ENCODE results near the gene MEGF10. TPM values are rescaled to one million over a fixed set of nuclear protein-coding genes. Genes with fewer than 3 reads are reported as not detected.

MEGF10 gene
- total RNA-seq, 2 experiments from 2014 or later = not detected

GRCh38 chr5:127396490-127397155, 106.0 kb downstream of the MEGF10 start:
- BruUV-seq (replicated peaks) = no TSS peak
- intact Hi-C loops (cut with micrococcal nuclease; ENCODE audit: unreplicated experiment) = no loop called here
- H3K4me2 ChIP-seq (ENCODE audit: low read length) = no peak overlapping the region
- DNase-seq (ENCODE audit: low spot score) = no peak
- no peaks in the 10 kb centered on the region for H3K4me1 ChIP-seq (ENCODE audit: insufficient read depth, low read length, poor library complexity, severe bottlenecking)
- H4K20me1 ChIP-seq (ENCODE audit: insufficient read depth, low read length) = no peaks in the 10 kb centered on the region
- no peak overlapping the region for H3K4me3 ChIP-seq (ENCODE audit: low read depth, low read length, poor library complexity, severe bottlenecking)
- H3K27ac ChIP-seq (ENCODE audit: low read depth, low read length, poor library complexity, severe bottlenecking) = no peak overlapping the region
- H3K9me3 ChIP-seq (ENCODE audit: low read length) = no peaks in the 10 kb centered on the region
- POLR2A ChIA-PET = no interaction called here
- TF ChIP-seq EZH2phosphoT487 (IDR thresholded peaks at IDR 0.05; ENCODE audit: borderline replicate concordance, low read depth, low read length) (no peak), CTCF (conservative IDR thresholded peaks at IDR 0.05; ENCODE audit: low read length) (no peak)
- H3K79me2 ChIP-seq (ENCODE audit: insufficient read depth, low read depth, low read length) = no peaks in the 10 kb centered on the region
- no peaks in the 10 kb centered on the region for H3K36me3 ChIP-seq (ENCODE audit: insufficient read depth, low read length)
- CTCF ChIA-PET (ENCODE audit: unreplicated experiment) = no interaction called here
- no peaks in the 10 kb centered on the region for H3K9me2 ChIP-seq (ENCODE audit: insufficient read depth, low read length)
- no peak overlapping the region for H2AFZ ChIP-seq (ENCODE audit: low read length)

- no peak overlapping the region for H2AFZ ChIP-seq (ENCODE audit: low read length)
- intact Hi-C loops (cut with micrococcal nuclease; ENCODE audit: unreplicated experiment) = no loop called here
- H3K9me3 ChIP-seq (ENCODE audit: low read length) = no peaks in the 10 kb centered on the region
- TF ChIP-seq CTCF (conservative IDR thresholded peaks at IDR 0.05; ENCODE audit: low read length) (no peak), EZH2phosphoT487 (IDR thresholded peaks at IDR 0.05; ENCODE audit: borderline replicate concordance, low read depth, low read length) (no peak)
- H3K9me2 ChIP-seq (ENCODE audit: insufficient read depth, low read length) = no peaks in the 10 kb centered on the region
- H3K79me2 ChIP-seq (ENCODE audit: insufficient read depth, low read depth, low read length) = no peaks in the 10 kb centered on the region
- no TSS peak for BruUV-seq (replicated peaks)
- POLR2A ChIA-PET = no interaction called here
- H4K20me1 ChIP-seq (ENCODE audit: insufficient read depth, low read length) = no peaks in the 10 kb centered on the region
- H3K4me3 ChIP-seq (ENCODE audit: low read depth, low read length, poor library complexity, severe bottlenecking) = no peak overlapping the region
- DNase-seq (ENCODE audit: low spot score) = no peak
- no peak overlapping the region for H3K4me2 ChIP-seq (ENCODE audit: low read length)
- CTCF ChIA-PET (ENCODE audit: unreplicated experiment) = no interaction called here
- H3K4me1 ChIP-seq (ENCODE audit: insufficient read depth, low read length, poor library complexity, severe bottlenecking) = no peaks in the 10 kb centered on the region
- no peaks in the 10 kb centered on the region for H3K36me3 ChIP-seq (ENCODE audit: insufficient read depth, low read length)
- H3K27ac ChIP-seq (ENCODE audit: low read depth, low read length, poor library complexity, severe bottlenecking) = no peak overlapping the region
These were observed 107.9 kb downstream of the MEGF10 start for GRCh38 chr5:127398508-127398907.

- no peaks in the 10 kb centered on the region for H3K36me3 ChIP-seq (ENCODE audit: insufficient read depth, low read length)
- intact Hi-C loops (cut with micrococcal nuclease; ENCODE audit: unreplicated experiment) = no loop called here
- H3K4me3 ChIP-seq (ENCODE audit: low read depth, low read length, poor library complexity, severe bottlenecking) = no peak overlapping the region
- no peak overlapping the region for H3K27ac ChIP-seq (ENCODE audit: low read depth, low read length, poor library complexity, severe bottlenecking)
- no TSS peak for BruUV-seq (replicated peaks)
- H3K4me2 ChIP-seq (ENCODE audit: low read length) = no peak overlapping the region
- no peak for TF ChIP-seq CTCF (conservative IDR thresholded peaks at IDR 0.05; ENCODE audit: low read length)
- TF ChIP-seq EZH2phosphoT487 (IDR thresholded peaks at IDR 0.05; ENCODE audit: borderline replicate concordance, low read depth, low read length) = no peak
- no peaks in the 10 kb centered on the region for H3K9me2 ChIP-seq (ENCODE audit: insufficient read depth, low read length)
- no peak overlapping the region for H2AFZ ChIP-seq (ENCODE audit: low read length)
- ChIA-PET POLR2A (no interaction called here), CTCF (ENCODE audit: unreplicated experiment) (no interaction called here)
- no peaks in the 10 kb centered on the region for H4K20me1 ChIP-seq (ENCODE audit: insufficient read depth, low read length)
- no peaks in the 10 kb centered on the region for H3K79me2 ChIP-seq (ENCODE audit: insufficient read depth, low read depth, low read length)
- H3K4me1 ChIP-seq (ENCODE audit: insufficient read depth, low read length, poor library complexity, severe bottlenecking) = no peaks in the 10 kb centered on the region
- no peaks in the 10 kb centered on the region for H3K9me3 ChIP-seq (ENCODE audit: low read length)
- no peak for DNase-seq (ENCODE audit: low spot score)
These were observed 108.5 kb downstream of the MEGF10 start for GRCh38 chr5:127399068-127399467.

All from OCI-LY7 (cell line).